Lower leg skin (tissue), 3 donors: ENCODE measurements around the gene ANKRD40CL.

Experiments used
- CTCF ChIP-seq, 3 donors: fragments of 450-650 bp; IDR thresholded peaks; one replicate each; pipeline ENCODE4 v1.5.1; 2016; ENCODE audit warnings: antibody characterized with exemption in 3 of 3, mild to moderate bottlenecking in 3 of 3, moderate library complexity in 2 of 3
- POLR2A ChIP-seq, 2 donors: fragments of 450-650 bp; IDR thresholded peaks; one replicate each; pipeline ENCODE4 v1.6.1; 2016 to 2017; ENCODE audit warnings: antibody characterized with exemption in 2 of 2, mild to moderate bottlenecking in 1 of 2, moderate library complexity in 1 of 2

GRCh38 chr17:50807009-50807408 lies 39.7 kb upstream of the ANKRD40CL start:
- no peak for TF ChIP-seq CTCF (IDR thresholded peaks at IDR 0.05)
- no peak for TF ChIP-seq POLR2A (IDR thresholded peaks at IDR 0.05)
